Measurements from ENCODE around the gene SIAH2.

Gene SIAH2, protein sequence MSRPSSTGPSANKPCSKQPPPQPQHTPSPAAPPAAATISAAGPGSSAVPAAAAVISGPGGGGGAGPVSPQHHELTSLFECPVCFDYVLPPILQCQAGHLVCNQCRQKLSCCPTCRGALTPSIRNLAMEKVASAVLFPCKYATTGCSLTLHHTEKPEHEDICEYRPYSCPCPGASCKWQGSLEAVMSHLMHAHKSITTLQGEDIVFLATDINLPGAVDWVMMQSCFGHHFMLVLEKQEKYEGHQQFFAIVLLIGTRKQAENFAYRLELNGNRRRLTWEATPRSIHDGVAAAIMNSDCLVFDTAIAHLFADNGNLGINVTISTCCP

DNA sequence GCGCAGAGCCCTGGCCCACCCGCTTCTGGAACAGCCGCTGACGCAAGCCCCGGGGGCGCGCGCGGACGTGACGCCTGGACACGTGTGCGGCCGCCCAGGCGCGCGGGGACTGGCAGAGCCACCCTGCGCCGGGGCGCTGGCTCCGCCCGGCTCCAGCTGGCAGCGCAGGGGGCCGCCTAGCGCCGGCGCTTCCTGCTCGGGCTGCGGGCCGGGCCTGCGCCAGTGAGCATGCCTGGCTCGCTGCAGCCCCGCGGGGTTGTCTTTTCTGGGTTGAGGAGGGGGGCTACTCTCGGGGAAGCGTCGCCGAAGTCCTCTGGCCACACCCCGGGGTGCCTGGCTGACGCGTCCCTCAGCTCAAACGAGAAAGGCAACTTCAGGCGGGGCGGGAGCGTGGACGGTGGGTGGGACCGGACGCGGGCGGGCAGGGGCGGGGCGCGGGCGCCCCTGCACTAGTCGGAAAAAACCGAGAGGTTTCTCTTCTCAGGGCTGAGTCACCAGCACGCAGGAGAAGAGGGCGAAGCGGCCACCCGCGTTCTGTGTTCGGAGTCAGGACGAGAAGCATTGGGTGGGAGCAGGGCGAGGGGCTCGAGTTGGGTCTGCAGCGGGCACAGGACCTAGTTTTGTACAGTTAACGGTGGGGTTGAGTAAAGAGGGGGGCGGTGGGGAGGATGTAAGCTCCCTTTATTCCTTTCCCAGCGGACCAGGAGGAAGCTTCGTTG lies at the start of gene SIAH2:
Gene SIAH2 (minus strand): TSS at position 48 of the 719 bp plus-strand sequence. CDS start 320 bp downstream, outside the sequence.
- DNase-seq, result peak; percentile 80
- H3K27me3 Mint-ChIP-seq (ENCODE audit: low read depth, poor library complexity), result peaks cover 6% of the 10 kb centered on the region
- H3K9me3 Mint-ChIP-seq, result no peaks in the 10 kb centered on the region
- H3K27ac Mint-ChIP-seq, result peak within 1 kb of the TSS; percentile 97
- H3K4me3 Mint-ChIP-seq, result peak within 1 kb of the TSS; percentile 92
- H3K36me3 Mint-ChIP-seq (ENCODE audit: low read depth), result peaks cover 2% of the 10 kb centered on the region
- H3K4me1 Mint-ChIP-seq, result peaks cover 53% of the 10 kb centered on the region
- TF ChIP-seq, protein P1, sequence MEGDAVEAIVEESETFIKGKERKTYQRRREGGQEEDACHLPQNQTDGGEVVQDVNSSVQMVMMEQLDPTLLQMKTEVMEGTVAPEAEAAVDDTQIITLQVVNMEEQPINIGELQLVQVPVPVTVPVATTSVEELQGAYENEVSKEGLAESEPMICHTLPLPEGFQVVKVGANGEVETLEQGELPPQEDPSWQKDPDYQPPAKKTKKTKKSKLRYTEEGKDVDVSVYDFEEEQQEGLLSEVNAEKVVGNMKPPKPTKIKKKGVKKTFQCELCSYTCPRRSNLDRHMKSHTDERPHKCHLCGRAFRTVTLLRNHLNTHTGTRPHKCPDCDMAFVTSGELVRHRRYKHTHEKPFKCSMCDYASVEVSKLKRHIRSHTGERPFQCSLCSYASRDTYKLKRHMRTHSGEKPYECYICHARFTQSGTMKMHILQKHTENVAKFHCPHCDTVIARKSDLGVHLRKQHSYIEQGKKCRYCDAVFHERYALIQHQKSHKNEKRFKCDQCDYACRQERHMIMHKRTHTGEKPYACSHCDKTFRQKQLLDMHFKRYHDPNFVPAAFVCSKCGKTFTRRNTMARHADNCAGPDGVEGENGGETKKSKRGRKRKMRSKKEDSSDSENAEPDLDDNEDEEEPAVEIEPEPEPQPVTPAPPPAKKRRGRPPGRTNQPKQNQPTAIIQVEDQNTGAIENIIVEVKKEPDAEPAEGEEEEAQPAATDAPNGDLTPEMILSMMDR (IDR thresholded peaks at IDR 0.05), result no peak

DNA sequence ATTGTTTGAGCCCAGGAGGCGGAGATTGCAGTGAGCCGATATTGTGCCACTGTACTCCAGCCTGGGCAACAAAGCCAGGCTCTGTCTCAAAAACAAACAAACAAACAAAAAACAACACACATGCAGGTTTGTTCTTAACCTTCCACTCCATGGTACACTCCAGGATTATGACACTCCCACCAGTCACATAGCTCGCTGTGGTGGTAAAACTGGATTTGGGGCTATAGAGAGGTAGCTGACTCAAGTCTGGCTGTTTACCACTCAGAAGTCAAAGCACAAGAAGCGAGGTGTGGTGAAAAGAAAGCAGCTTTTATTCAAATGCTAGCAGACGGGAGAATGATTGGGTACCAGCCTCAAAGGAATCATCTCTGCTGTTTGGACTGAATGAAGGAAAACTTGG lies 49.0 kb upstream of the SIAH2 start:
- no peak for DNase-seq
- Mint-ChIP-seq H3K9me3 (no peaks in the 10 kb centered on the region), H3K36me3 (ENCODE audit: low read depth) (no peaks in the 10 kb centered on the region), H3K4me3 (no peak overlapping the region), H3K4me1 (peaks cover 19% of the 10 kb centered on the region), H3K27ac (no peak overlapping the region), H3K27me3 (ENCODE audit: low read depth, poor library complexity) (peaks cover 4% of the 10 kb centered on the region)
- TF ChIP-seq, protein P1 (IDR thresholded peaks at IDR 0.05), result no peak

DNA sequence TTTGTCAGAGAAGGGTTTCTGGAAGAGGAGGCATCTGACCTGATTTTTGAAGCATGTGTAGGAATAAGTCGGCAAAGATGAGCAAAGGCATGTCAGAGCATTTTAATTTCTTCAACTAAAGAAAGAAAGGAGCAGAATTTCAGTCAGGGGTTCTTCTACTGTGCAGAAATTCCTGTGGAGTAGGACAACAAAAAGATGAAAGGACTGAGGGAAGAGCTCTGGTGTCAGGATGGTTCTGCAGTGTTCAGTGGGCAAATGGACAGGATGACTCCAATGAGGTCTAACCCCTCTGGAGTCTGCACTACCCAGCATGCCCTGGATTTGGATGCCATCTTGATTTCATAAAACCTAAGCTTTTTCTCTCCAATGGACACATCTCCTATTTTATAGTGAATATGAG lies 47.7 kb upstream of the SIAH2 start:
- H3K9me3 Mint-ChIP-seq, result no peaks in the 10 kb centered on the region
- no peak overlapping the region for H3K27ac Mint-ChIP-seq

DNA sequence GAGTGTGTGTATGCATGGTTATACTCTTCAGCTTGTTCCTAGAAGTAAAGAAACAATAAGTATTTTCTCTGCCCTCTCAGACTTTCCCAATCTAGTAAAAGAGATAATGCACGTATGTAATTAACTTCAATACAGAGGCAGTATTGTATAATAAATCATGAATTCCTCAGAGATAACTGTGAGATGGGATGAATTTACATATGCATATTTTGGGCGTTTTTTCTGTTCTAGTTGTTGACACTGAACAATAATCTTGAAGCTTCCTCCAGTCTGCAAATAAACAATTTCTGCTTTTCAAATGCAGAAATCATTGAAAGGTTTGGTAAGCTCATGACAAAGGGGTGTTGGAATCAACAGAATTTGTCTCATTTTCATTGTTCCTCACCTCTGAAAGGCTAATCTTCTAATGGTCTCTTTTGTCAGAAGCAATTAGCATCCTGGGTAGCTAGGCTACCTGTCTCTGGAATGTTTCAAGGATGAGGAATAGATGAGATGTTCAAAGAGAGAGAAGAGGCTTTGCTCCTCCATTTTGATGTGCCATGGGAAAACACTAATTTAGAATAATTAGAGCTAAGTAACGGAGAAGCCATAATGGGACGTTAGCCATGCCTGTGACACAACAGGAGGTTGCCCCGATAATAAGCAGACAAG lies 43.3 kb upstream of the SIAH2 start:
- Mint-ChIP-seq H3K27ac (no peak overlapping the region), H3K4me1 (peaks cover 17% of the 10 kb centered on the region), H3K36me3 (ENCODE audit: low read depth) (no peaks in the 10 kb centered on the region), H3K4me3 (no peak overlapping the region), H3K27me3 (ENCODE audit: low read depth, poor library complexity) (no peaks in the 10 kb centered on the region), H3K9me3 (no peaks in the 10 kb centered on the region)
- DNase-seq, result no peak
- TF ChIP-seq, protein P1 (IDR thresholded peaks at IDR 0.05), result no peak

More for the DNA sequence above, 47.7 kb upstream of the SIAH2 start:
- H3K36me3 Mint-ChIP-seq (ENCODE audit: low read depth), result no peaks in the 10 kb centered on the region
- peaks cover 19% of the 10 kb centered on the region for H3K4me1 Mint-ChIP-seq
- peaks cover 4% of the 10 kb centered on the region for H3K27me3 Mint-ChIP-seq (ENCODE audit: low read depth, poor library complexity)
- H3K4me3 Mint-ChIP-seq, result no peak overlapping the region
- no peak for DNase-seq
- TF ChIP-seq, protein P1 (IDR thresholded peaks at IDR 0.05), result no peak

DNA sequence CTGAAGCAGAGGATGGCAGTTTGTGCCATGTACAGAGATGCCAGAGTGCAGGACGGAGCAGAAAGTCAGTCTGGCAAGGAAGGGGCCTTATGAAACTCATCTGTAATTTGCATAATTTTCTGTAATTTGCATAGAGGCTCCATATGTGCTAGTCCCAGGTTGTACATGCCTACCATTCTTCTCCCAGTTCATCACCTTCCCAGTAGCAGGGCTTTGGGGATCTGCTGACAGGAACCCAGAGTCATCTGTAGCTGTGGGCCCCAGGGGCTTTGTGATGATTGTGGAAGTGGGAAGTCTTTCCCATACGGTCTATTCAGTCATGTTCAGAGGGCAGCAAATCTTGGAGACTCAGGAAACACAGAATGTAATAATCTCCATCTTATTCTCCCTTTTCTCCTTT lies 42.4 kb upstream of the SIAH2 start:
- Mint-ChIP-seq H3K27me3 (ENCODE audit: low read depth, poor library complexity) (no peaks in the 10 kb centered on the region), H3K4me3 (no peak overlapping the region), H3K4me1 (peaks cover 17% of the 10 kb centered on the region), H3K9me3 (no peaks in the 10 kb centered on the region), H3K27ac (no peak overlapping the region), H3K36me3 (ENCODE audit: low read depth) (no peaks in the 10 kb centered on the region)
- TF ChIP-seq, protein P1 (IDR thresholded peaks at IDR 0.05), result no peak
- DNase-seq, result no peak

Measured in nephron progenitor cell (in vitro differentiated cells).